PC-9 (cell line): ENCODE data around the gene GNAQ.

Source experiments
- EZH2 ChIP-seq: fragments of 200-600 bp; sonication (generic); IDR thresholded peaks from 2 replicates; pipeline ENCODE4 v1.8.0; 2017; ENCODE audit warnings: antibody characterized with exemption, low read depth
- TF ChIP-seq, protein P1 (sequence below): fragments of 200-600 bp; sonication (generic); conservative IDR thresholded peaks from 2 replicates; pipeline ENCODE4 v1.6.1; 2017; ENCODE audit warnings: mixed run types, antibody characterized with exemption, mild to moderate bottlenecking, moderate library complexity

DNA sequence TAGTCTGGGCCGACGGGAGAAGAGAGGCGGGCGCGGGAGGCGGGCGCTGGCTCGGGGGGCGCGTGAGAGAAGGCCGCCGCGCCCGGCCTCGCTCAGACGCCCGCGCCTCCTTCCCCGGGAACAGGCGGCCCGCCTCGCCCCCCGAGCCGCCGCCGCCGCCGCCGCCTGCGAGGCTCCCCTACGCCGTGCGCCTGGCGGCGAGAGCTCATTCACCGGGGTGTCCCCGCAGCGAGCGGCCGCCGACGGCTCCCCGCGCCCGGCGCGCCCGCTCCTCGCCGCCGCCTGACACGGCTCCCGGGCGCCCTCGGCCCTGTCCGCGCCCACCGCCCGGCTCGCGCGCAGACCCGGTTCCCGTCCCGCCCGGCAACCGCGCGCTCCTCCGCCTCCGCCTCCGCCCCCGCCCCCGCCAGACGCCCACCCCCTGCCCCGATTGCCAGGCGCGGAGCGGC lies at the start of gene GNAQ:
- TF ChIP-seq, protein P1, sequence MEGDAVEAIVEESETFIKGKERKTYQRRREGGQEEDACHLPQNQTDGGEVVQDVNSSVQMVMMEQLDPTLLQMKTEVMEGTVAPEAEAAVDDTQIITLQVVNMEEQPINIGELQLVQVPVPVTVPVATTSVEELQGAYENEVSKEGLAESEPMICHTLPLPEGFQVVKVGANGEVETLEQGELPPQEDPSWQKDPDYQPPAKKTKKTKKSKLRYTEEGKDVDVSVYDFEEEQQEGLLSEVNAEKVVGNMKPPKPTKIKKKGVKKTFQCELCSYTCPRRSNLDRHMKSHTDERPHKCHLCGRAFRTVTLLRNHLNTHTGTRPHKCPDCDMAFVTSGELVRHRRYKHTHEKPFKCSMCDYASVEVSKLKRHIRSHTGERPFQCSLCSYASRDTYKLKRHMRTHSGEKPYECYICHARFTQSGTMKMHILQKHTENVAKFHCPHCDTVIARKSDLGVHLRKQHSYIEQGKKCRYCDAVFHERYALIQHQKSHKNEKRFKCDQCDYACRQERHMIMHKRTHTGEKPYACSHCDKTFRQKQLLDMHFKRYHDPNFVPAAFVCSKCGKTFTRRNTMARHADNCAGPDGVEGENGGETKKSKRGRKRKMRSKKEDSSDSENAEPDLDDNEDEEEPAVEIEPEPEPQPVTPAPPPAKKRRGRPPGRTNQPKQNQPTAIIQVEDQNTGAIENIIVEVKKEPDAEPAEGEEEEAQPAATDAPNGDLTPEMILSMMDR = no peak
- no peak for TF ChIP-seq EZH2
